ENCODE measurements around the gene HARS1. TPM values are rescaled to one million over a fixed set of nuclear protein-coding genes. Genes with fewer than 3 reads are reported as not detected.
"Not testable (repeated sequence)": the region's sequence is repeated elsewhere in the genome, so short reads cannot be mapped to it uniquely, and the experiment has no call there.

HARS1 gene
- total RNA-seq, 1 donor from 2014 or later = 77.7 TPM

GRCh38 chr5:140672455-140673186 lies 18.5 kb downstream of the HARS1 start:
- Mint-ChIP-seq H3K27me3 (no peaks in the 10 kb centered on the region), H3K4me3 (ENCODE audit: low read depth) (no peak overlapping the region), H3K9me3 (ENCODE audit: low read depth) (no peaks in the 10 kb centered on the region), H3K27ac (no peak overlapping the region), H3K36me3 (ENCODE audit: insufficient read depth) (peaks cover 22% of the 10 kb centered on the region), H3K4me1 (ENCODE audit: low read depth) (no peaks in the 10 kb centered on the region)
- no peak for TF ChIP-seq CTCF (IDR thresholded peaks at IDR 0.05; ENCODE audit: unreplicated experiment)
- no peak for DNase-seq (ENCODE audit: low spot score, unreplicated experiment)

GRCh38 chr5:140671472-140672125 lies 19.6 kb downstream of the HARS1 start:
- peaks cover 17% of the 10 kb centered on the region for H3K36me3 Mint-ChIP-seq (ENCODE audit: insufficient read depth)

GRCh38 chr5:140671035-140671434 lies 20.1 kb downstream of the HARS1 start:
- DNase-seq (ENCODE audit: low spot score, unreplicated experiment); H3K4me1 Mint-ChIP-seq (ENCODE audit: low read depth); H3K27me3 Mint-ChIP-seq; H3K27ac Mint-ChIP-seq; H3K4me3 Mint-ChIP-seq (ENCODE audit: low read depth); H3K9me3 Mint-ChIP-seq (ENCODE audit: low read depth): not testable (repeated sequence)
- H3K36me3 Mint-ChIP-seq (ENCODE audit: insufficient read depth) = peaks cover 14% of the 10 kb centered on the region

More at GRCh38 chr5:140671472-140672125, 19.6 kb downstream of the HARS1 start:
- Mint-ChIP-seq H3K4me1 (ENCODE audit: low read depth) (peaks cover under 1% of the 10 kb centered on the region), H3K27me3 (no peaks in the 10 kb centered on the region), H3K27ac (no peak overlapping the region), H3K4me3 (ENCODE audit: low read depth) (no peak overlapping the region), H3K9me3 (ENCODE audit: low read depth) (no peaks in the 10 kb centered on the region)
- no peak for TF ChIP-seq CTCF (IDR thresholded peaks at IDR 0.05; ENCODE audit: unreplicated experiment)
- DNase-seq (ENCODE audit: low spot score, unreplicated experiment) = no peak

- Mint-ChIP-seq H3K9me3 (ENCODE audit: low read depth) (no peaks in the 10 kb centered on the region), H3K4me1 (ENCODE audit: low read depth) (peaks cover 8% of the 10 kb centered on the region), H3K36me3 (ENCODE audit: insufficient read depth) (peaks cover 20% of the 10 kb centered on the region), H3K27me3 (no peaks in the 10 kb centered on the region), H3K4me3 (ENCODE audit: low read depth) (peak within 1 kb of the TSS; percentile 99), H3K27ac (peak within 1 kb of the TSS; percentile 97)
- DNase-seq (ENCODE audit: low spot score, unreplicated experiment) = peak; percentile 78
- TF ChIP-seq CTCF (IDR thresholded peaks at IDR 0.05; ENCODE audit: unreplicated experiment) = no peak
Observed at GRCh38 chr5:140664359-140665119, 26.6 kb downstream of the HARS1 start, which contains the start of gene WDR55. TSS of gene WDR55 (plus strand) at chr5:140664904. CDS start at chr5:140664913, 9 bp downstream.

- Mint-ChIP-seq H3K4me3 (ENCODE audit: low read depth) (peak overlapping the region; percentile 99), H3K9me3 (ENCODE audit: low read depth) (no peaks in the 10 kb centered on the region), H3K36me3 (ENCODE audit: insufficient read depth) (peaks cover 21% of the 10 kb centered on the region), H3K4me1 (ENCODE audit: low read depth) (peaks cover 8% of the 10 kb centered on the region), H3K27me3 (no peaks in the 10 kb centered on the region), H3K27ac (peak overlapping the region; percentile 97)
- no peak for TF ChIP-seq CTCF (IDR thresholded peaks at IDR 0.05; ENCODE audit: unreplicated experiment)
- DNase-seq (ENCODE audit: low spot score, unreplicated experiment) = no peak
Observed at GRCh38 chr5:140664030-140664358, 27.2 kb downstream of the HARS1 start.

GRCh38 chr5:140660371-140660770 lies 30.8 kb downstream of the HARS1 start:
- DNase-seq (ENCODE audit: low spot score, unreplicated experiment); H3K27me3 Mint-ChIP-seq; H3K27ac Mint-ChIP-seq; H3K9me3 Mint-ChIP-seq (ENCODE audit: low read depth); H3K4me1 Mint-ChIP-seq (ENCODE audit: low read depth); H3K4me3 Mint-ChIP-seq (ENCODE audit: low read depth): not testable (repeated sequence)
- peaks cover 30% of the 10 kb centered on the region for H3K36me3 Mint-ChIP-seq (ENCODE audit: insufficient read depth)

All from progenitor cell of endocrine pancreas (in vitro differentiated cells).